COLO668 (cell line): ENCODE data around the gene USP32.
"Not testable (repeated sequence)": the region's sequence is repeated elsewhere in the genome, so short reads cannot be mapped to it uniquely, and the experiment has no call there.

ENCODE experiments used
- DNase-seq: peaks from one replicate; lab custom pipeline; 2025; ENCODE audit not compliant: unreplicated experiment; lab: John Stamatoyannopoulos, UW

USP32 gene, protein sequence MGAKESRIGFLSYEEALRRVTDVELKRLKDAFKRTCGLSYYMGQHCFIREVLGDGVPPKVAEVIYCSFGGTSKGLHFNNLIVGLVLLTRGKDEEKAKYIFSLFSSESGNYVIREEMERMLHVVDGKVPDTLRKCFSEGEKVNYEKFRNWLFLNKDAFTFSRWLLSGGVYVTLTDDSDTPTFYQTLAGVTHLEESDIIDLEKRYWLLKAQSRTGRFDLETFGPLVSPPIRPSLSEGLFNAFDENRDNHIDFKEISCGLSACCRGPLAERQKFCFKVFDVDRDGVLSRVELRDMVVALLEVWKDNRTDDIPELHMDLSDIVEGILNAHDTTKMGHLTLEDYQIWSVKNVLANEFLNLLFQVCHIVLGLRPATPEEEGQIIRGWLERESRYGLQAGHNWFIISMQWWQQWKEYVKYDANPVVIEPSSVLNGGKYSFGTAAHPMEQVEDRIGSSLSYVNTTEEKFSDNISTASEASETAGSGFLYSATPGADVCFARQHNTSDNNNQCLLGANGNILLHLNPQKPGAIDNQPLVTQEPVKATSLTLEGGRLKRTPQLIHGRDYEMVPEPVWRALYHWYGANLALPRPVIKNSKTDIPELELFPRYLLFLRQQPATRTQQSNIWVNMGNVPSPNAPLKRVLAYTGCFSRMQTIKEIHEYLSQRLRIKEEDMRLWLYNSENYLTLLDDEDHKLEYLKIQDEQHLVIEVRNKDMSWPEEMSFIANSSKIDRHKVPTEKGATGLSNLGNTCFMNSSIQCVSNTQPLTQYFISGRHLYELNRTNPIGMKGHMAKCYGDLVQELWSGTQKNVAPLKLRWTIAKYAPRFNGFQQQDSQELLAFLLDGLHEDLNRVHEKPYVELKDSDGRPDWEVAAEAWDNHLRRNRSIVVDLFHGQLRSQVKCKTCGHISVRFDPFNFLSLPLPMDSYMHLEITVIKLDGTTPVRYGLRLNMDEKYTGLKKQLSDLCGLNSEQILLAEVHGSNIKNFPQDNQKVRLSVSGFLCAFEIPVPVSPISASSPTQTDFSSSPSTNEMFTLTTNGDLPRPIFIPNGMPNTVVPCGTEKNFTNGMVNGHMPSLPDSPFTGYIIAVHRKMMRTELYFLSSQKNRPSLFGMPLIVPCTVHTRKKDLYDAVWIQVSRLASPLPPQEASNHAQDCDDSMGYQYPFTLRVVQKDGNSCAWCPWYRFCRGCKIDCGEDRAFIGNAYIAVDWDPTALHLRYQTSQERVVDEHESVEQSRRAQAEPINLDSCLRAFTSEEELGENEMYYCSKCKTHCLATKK (N-terminal part only)

DNA sequence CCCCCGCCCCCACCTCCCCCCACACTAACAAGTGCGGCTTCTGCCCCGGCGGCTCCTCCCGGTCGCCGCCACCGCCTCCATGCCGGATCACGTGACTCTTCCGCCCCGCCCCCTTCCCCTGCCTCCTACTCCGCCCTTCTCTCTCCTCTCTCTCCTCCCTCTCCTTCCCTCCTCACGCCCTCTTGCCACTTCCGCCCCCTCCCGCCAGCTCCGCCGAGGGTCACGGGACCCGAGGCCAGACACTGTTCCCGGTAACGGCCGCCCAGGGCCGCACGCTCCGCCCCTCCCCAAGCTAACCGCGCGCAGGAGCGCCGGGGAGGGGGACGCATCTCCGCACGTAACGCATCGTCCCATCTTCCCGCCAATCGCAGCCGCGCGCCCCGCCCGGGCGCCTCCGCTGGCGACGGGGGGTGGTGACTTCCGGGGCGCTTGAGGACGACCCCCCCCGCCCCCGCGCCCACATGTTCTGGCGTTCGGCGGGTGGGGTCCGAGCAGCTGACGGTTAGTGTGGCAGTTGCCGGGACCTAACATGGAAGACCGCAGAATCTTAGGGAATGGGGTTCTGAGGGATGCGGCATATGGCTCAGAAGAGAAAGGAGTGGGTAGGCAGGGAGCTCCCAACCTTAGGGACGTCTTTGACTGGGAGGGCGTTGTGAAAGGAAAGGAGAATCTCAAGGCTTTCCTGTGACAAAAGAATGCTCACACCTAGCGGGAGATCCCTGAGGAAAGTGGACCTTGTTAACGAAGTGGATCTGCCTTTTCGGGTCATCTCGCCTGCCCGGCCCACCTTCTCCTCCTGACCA, at the start of gene USP32:
USP32 (minus strand) TSS at position 92 of the 803 bp plus-strand sequence. CDS start 194 bp downstream, outside the sequence.
- DNase-seq: peak; percentile 95

DNA sequence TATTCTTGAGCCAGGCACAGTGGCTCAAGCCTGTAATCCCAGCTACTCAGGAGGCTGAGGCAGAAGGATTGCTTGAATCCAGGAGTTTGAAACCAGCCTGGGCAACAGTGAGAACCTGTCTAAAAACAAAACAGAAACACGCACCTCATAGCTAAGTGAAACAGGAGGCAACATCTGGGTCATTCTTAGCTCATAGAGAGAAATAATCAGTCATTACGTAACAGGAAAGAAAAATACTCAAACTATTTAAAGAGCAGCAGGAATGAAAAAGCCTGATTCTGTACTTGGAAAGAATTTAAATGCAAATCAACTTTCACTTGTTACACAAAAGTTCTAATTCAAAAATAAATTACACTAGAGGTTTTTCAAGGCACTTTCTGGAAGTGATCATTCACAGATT, 47.6 kb upstream of the USP32 start:
- no peak for DNase-seq

DNA sequence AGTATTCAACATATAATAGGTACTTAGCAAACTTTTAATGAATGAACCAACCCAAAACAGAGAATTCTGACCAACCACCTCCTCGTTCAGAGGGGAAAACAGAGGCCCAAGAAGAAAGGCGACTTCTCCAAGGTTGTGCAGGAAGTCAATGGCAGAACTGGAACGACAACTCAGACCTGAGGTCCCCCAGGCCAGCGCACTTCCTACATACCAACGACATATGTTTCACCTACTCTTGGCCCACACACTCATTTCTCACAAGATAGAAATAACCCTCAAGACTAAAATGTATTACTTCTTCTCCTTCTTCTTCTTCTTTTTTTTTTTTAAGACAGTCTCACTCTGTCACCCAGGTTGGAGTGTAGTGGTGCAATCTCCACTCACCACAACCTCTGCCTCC, 44.7 kb upstream of the USP32 start:
- DNase-seq: no peak

DNA sequence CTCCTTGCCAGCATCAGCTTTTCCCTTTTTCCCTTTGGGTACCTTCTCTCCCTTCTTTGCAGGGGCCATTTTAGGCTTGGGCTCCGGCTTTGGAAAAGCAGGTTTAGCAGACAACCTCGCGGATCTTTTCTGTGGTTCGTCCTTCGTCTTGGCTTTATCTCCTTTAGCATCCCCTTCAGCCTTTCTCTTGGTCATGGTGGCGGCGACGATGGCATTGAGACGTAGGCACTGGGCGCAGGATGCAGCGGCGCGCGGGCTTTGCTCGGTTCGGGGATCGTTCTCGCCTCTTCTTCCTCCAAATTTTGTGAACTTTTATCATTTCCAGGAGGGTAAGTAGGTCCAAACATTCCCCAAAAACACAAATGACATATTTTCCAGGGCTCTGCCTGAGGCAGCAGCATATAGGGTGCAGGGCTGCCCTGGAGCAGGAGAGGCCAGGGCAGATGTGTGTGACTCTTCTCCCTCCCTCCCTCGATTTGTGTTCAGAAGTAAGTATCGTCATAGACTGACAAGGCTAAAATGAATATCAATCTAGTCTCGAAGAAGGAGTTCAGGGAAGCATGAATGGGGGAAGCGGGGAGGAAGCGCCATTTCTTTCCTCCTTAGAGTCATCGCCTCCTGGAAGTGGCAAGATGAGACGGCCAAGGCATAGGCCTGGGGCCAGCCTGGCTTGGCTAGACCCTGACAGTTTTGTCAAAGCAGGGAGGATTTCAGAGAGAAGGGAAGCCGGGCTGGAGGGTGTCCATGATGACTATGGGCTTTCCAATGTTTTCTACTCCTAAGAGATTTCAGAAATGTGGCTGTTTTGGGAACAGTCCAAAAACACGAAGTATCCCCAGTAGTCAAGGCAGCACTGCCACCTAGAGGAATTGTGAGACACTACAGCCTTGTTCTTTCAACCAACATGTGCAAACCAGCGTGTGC, 43.6 kb upstream of the USP32 start:
- peak; percentile 22 for DNase-seq

DNA sequence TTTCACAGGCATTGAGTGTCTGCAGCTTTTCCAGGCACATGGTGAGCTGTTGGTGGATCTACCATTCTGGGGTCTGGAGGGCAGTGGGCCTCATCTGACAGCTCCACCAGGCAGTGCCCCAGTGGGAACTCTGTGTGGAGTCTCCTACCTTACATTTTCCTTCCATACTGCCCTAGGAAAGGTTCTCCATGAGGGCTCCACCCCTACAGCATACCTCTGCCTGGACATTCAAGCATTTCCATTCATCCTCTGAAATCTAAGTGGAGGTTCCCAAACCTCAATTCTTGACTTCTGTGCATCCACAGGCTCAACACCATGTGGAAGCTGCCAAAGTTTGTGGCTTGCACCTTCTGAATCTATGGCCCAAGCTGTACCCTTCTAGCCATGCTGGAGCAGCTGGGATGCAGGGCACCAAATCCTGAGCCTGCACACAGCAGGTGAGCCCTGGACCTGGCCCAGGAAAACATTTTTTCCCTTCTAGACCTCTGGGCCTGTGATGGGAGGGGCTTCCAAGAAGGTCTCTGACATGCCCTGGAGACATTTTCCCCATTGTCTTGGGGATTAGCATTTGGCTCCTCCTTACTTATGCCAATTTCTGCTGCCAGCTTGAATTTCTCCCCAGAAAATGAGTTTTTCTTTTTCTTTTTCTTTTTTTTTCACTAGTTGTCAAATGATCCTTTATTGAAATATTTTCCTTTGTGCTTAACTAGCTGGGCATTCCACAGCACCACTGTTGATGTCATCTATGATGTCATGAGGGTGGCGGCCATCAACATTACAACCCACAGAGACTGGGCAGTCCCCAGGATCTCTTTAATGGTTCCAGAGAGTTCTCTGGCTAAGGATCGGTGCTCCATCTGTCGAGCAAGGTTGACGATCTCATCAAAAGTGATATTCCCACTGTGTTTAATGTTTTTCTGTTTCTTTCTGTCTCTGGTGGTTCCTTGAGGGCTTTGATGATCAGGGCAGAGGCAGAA, 41.4 kb upstream of the USP32 start:
- not testable (repeated sequence) for DNase-seq

DNA sequence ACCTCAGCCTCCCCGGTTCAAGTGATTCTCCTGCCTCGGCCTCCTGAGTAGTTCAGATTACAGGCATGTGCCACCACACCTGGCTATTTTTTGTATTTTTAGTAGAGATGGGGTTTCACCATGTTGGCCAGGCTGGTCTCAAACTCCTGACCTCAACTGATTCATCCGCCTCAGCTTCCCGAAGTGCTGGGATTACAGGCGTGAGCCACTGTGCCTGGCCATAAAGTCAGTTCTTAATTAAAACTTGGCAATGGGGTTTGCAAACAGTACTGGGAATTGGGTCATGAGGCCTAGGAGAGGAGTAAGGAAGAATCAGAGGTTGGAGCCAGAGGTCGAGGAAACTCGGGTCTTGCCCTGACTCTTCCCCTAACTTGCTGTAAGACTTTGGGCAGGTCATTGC, 38.6 kb upstream of the USP32 start:
- not testable (repeated sequence) for DNase-seq

DNA sequence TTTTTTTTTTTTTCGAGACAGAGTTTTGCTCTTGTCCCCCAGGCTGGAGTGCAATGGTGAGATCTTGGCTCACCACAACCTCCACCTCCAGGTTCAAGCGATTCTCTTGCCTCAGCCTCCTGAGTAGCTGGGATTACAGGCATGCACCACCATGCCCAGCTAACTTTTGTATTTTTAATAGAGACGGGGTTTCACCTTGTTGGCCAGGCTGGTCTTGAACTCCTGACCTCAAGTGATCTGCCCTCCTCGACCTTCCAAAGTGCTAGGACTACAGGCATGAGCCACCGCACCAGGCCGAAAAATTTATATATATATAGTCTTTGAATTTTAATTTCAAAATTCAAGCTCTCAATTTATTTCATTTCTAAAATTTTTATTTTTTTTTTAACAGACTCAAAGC, 36.6 kb upstream of the USP32 start:
- DNase-seq: not testable (repeated sequence)

DNA sequence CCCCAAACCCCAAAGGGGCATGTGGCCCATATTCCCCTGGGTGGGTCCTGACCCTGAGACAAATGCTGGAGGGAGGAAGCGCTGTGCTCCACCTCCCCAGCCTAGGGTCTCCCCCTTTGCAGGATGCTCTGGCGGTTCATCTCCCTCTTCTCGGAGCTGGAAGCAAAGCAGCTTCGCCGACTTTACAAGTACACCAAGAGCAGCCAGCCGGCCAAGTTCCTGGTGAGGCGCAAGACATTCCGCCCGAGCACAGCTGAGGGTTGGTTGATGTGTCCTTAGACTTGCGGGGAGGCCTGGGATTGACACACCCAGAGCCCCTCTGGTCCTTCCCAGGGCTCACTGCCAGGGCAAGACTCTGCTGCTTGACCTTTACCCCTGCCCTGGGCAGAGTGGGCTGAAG, 34.7 kb upstream of the USP32 start:
- no peak for DNase-seq

DNA sequence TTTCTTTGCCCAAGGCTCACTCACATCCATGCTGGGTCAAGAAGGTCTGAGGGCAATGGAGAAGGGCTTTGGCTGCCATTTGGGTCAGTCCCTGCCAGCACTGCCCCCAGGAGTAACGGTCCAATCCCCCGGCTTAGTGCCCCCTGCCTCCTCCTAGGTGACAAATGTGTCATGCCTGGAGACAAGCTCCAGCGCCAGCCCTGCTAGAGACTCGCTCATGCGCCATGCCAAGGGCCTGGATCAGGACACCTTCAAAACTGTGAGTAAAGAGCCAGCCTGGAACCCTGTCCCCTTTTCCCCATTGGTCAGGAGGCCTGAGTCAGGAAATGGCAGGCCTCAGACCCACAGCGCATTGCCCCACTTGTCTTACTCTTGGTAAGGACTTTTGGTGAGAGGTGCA, 33.7 kb upstream of the USP32 start:
- DNase-seq: no peak

DNA sequence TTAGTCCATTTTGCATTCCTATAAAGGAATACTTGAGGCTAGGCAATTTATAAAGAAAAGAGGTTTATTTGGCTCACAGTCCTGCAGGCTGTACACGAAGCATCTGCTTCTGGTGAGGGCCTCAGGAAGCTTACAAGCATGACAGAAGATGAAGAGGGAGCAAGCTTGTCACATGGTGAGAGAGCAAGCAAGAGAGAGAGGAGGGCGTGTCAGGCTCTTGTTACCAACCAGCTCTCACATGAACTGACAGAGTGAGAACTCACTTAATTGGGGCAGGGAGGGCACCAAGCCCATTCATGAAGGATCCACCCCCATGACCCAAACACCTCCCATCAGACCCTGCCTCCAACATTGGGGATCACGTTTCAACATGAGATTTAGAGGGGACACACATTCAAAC, 31.9 kb upstream of the USP32 start:
- DNase-seq: no peak

DNA sequence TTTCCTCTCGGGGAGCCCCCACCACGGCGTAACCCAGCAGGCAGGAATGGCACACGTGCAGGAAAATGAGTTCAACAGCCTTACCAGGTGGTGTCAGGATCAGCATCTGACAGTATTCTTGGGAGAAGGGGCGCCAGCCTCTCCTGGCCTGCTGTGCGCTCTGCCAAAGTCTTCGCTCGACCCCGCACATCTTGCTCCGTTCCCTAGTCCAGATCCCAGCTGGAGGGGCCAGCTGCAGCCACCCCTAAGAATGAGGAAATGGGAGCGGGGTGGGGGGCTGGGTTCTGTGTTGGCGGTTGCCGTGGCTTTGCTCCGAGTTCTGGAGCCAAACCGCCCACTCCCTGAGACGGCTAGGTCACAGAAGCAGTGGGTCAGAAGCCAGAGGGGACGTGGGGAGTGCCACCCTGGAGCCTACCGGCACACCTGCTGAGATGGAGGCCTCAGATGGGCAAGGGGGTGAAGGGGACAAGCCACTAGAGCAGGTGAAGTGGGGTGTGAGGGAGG, 30.3 kb upstream of the USP32 start, which contains the start of gene CHCT1:
CHCT1 (plus strand) TSS at position 328 of the 504 bp plus-strand sequence; CDS start at position 432, 104 bp downstream.
- DNase-seq: no peak

DNA sequence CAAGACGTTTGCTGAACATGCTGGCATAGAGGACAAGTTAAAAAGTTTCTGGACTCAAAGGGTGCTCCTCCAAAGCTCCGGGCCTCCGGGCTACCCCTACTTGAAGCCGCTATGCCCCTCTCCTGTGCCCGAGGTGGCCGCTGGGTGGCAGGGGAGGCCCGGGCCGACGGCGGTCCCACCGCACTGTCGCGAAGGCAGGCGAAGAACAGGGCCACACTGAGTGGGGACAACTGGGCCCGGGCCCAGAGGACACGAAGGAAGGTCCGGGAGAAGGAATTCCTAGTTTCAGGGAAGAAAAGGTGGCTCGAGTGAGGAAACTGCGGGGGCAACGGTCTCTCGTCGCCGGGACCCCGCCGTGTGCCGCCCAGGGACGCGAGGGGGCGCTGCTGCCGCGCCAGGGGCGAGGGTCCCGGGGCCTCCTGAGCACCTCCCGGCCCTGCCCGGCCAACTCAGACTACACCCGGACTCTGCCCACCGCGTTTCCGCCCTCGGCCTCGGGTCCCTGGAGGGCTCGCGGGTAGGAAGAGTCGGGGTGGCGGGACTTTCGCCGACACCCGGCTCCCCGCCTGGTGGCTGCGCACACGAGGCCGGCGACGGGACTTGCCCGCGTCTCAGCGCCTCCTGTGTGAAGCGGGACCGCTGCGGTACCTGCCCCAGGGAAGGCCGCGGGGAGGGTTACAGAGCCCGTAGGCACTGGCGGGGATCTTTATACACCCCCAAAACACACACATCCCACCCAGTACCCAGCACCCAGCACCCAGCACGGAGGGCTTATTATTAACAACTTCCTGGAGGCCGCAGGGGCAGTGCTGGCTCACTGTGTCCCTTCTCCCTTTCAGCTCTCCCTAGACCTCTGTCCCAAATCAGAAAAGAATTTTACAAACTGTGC, 29.6 kb upstream of the USP32 start:
- peak; percentile 58 for DNase-seq

DNA sequence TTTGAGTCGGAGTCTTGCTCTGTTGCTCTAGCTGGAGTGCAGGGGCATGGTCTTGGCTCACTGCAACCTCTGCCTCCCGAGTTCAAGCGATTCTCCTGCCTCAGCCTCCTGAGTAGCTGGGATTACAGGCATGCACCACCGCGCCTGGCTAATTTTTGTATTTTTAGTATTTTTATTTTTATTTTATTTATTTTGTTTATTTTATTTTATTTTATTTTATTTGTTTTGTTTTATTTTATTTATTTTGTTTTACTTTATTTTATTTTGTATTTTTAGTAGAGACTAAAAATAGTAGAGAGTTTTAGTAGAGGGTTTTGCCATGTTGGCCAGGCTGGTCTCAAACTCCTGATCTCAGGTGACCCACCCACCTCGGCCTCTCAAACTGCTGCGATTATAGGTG, 27.9 kb upstream of the USP32 start:
- DNase-seq: not testable (repeated sequence)

DNA sequence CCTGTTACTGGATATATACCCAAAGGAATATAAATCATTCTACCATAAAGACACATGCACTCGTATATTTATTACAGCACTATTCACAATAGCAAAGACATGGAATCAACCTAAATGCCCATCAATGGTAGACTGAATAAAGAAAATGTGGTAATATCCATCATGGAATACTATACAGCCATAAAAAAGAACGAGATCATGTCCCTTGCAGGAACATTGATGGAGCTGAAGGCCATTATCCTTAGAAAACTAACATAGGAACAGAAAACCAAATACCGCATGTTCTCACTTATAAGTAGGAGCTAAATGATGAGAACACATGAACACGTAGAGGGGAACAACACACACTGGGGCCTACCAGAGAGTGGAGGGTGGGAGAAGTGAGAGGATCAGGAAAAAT, 27.1 kb upstream of the USP32 start:
- not testable (repeated sequence) for DNase-seq

DNA sequence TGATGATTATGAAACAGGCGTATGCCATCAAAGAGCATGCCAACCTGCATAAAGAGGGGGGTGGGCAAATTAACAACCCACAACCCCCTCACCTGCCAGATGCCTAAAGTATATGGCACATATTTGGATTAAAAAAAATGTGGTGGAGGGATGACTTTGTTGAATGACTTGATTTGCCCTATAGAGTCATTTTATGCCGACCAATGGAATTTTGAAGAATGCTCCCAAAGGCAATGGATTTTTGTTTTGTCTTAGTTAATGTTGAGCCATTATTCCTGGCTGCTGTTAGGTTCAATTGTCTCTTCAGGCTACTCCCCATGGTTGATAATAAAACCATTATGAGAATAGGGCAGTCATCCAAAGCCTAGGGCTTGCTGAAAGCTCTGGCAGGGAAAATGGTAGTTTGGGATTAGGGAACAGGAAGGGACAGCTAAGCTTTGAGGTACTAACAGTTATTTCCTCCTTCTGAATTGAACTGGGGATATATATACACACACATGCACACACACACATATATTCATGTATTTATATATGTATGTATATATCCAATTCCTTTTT, 24.5 kb upstream of the USP32 start:
- DNase-seq: no peak

DNA sequence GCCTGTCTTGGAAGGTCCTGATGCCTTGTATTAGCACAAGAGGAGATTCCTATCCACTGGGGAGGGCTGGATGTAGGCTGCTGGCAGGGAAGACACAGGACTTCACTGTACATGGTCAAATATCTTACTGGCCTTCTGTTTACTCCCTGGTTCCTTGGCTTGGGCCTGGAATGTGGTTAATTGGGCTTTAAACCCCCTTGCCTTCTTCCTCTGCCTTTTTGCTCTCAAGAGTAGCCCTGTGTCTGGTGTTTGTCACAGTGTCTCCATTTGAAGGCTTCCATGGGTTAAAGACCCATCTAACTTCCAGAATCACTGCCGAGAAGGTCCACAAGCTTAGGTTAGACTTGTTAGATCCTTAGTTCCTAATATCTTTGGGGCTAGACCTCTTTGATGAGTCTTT, 23.2 kb upstream of the USP32 start:
- DNase-seq: no peak

DNA sequence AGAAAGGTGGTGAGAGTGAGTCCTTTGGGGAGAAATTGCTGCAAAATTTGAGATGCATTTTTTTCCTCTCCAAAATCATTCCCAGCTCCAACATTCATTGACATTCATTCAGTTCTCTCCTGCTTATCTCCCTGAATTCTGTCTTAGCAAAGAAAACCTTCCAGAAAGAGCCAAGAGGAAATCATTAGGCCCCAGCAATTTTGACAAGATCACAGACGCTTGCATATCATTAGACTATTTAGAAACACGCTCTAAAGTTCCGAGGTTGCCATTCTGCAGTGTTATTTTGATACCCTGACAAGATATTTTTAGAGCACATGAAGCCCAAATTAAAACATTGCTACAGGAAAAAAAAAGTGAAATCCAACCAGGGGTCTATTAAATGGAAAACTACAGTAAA, 20.8 kb upstream of the USP32 start:
- no peak for DNase-seq
